ENCODE measurements around the gene UBE2H. TPM values are rescaled to one million over a fixed set of nuclear protein-coding genes. Genes with fewer than 3 reads are reported as not detected.

Gene UBE2H
- total RNA-seq, 4 donors from 2014 or later: 89.3 to 95.8 (median 90.9) TPM

- no peak for TF ChIP-seq CTCF (IDR thresholded peaks at IDR 0.05; ENCODE audit: low read depth)
Measured at GRCh38 chr7:129870668-129871067, 82.1 kb downstream of the UBE2H start.

GRCh38 chr7:129866251-129866650 lies 86.5 kb downstream of the UBE2H start:
- TF ChIP-seq CTCF (IDR thresholded peaks at IDR 0.05; ENCODE audit: low read depth): no peak

DNA sequence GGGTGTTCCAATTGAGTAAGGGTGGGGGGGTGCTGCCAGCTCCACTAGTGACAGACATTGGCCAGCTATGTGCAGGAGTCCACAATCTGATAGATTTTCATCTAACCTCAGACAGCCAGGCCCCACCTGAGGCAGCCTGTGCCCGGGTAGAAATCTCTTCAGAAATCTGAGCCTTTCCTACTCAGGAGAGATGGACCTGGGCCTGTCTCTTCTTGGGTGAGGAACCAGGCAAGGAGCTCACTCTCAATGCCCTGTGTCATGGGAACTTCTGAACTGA lies 86.9 kb downstream of the UBE2H start:
- no peak for TF ChIP-seq CTCF (IDR thresholded peaks at IDR 0.05; ENCODE audit: low read depth)

- TF ChIP-seq CTCF (IDR thresholded peaks at IDR 0.05; ENCODE audit: low read depth): no peak
Measured at GRCh38 chr7:129865093-129865924, 87.5 kb downstream of the UBE2H start.

- TF ChIP-seq CTCF (IDR thresholded peaks at IDR 0.05; ENCODE audit: low read depth): no peak
Measured at GRCh38 chr7:129864042-129864441, 88.7 kb downstream of the UBE2H start.

GRCh38 chr7:129862682-129863081 lies 90.1 kb downstream of the UBE2H start:
- no peak for TF ChIP-seq CTCF (IDR thresholded peaks at IDR 0.05; ENCODE audit: low read depth)

GRCh38 chr7:129859183-129859582 lies 93.6 kb downstream of the UBE2H start:
- TF ChIP-seq CTCF (IDR thresholded peaks at IDR 0.05; ENCODE audit: low read depth): no peak
